HG03521 (cell line): ENCODE results near the gene MARVELD1.
"Not testable (repeated sequence)": the region's sequence is repeated elsewhere in the genome, so short reads cannot be mapped to it uniquely, and the experiment has no call there.

Experiments
- ATAC-seq: cut with Tn5 transposase; IDR thresholded peaks from one replicate; pipeline ENCODE4 v1.9.1; 2021; ENCODE audit warnings: mild to moderate bottlenecking, moderate library complexity; ENCODE audit not compliant: unreplicated experiment

Gene MARVELD1

GRCh38 chr10:97713339-97713825 is at the start of gene MARVELD1:
TSS of gene MARVELD1 (plus strand) at chr10:97713730. CDS start at chr10:97713877, 147 bp downstream.
- no peak for ATAC-seq

GRCh38 chr10:97664282-97664850 is 49.2 kb upstream of the MARVELD1 start:
- ATAC-seq = no peak

- ATAC-seq = no peak
Measured at GRCh38 chr10:97666992-97667391, 46.5 kb upstream of the MARVELD1 start.

- no peak for ATAC-seq
Measured at GRCh38 chr10:97667463-97667862, 46.1 kb upstream of the MARVELD1 start.

- no peak for ATAC-seq
Measured at GRCh38 chr10:97669571-97669970, 44.0 kb upstream of the MARVELD1 start.

GRCh38 chr10:97673736-97674525 is 39.6 kb upstream of the MARVELD1 start:
- ATAC-seq = no peak

- no peak for ATAC-seq
Measured at GRCh38 chr10:97675222-97675621, 38.3 kb upstream of the MARVELD1 start.

- ATAC-seq = no peak
Measured at GRCh38 chr10:97676770-97677581, 36.6 kb upstream of the MARVELD1 start.

GRCh38 chr10:97679594-97679993 is 33.9 kb upstream of the MARVELD1 start:
- no peak for ATAC-seq

GRCh38 chr10:97682042-97682441 is 31.5 kb upstream of the MARVELD1 start:
- no peak for ATAC-seq

- ATAC-seq = no peak
Measured at GRCh38 chr10:97683556-97684367, 29.8 kb upstream of the MARVELD1 start.

- not testable (repeated sequence) for ATAC-seq
Measured at GRCh38 chr10:97684368-97684713, 29.2 kb upstream of the MARVELD1 start.

- ATAC-seq = no peak
Measured at GRCh38 chr10:97684866-97685394, 28.6 kb upstream of the MARVELD1 start.

GRCh38 chr10:97685395-97685958 is 28.1 kb upstream of the MARVELD1 start:
- no peak for ATAC-seq

- ATAC-seq = no peak
Measured at GRCh38 chr10:97686301-97686961, 27.1 kb upstream of the MARVELD1 start.

GRCh38 chr10:97686962-97687784 is 26.4 kb upstream of the MARVELD1 start, which contains the start of gene AVPI1:
TSS of gene AVPI1 (minus strand) at chr10:97687241. CDS start at chr10:97679905, 7,336 bp downstream.
- peak; percentile 92 for ATAC-seq

- no peak for ATAC-seq
Measured at GRCh38 chr10:97687785-97688781, 25.4 kb upstream of the MARVELD1 start.
